ENCODE data around the gene SON.

- TF ChIP-seq YY1 (IDR thresholded peaks at IDR 0.05; ENCODE audit: insufficient read depth, insufficient read length) (no peak), ZNF274 (IDR thresholded peaks at IDR 0.05; ENCODE audit: low read depth, low read length) (no peak), SUZ12 (IDR thresholded peaks at IDR 0.05; ENCODE audit: extremely low read depth, insufficient read depth, insufficient read length) (no peak)
Measured at GRCh38 chr21:33546086-33546485, 3.2 kb downstream of the SON start.
